ENCODE measurements around the gene C3orf49.

Gene C3orf49

GRCh38 chr3:63892773-63893352 is 73.8 kb downstream of the C3orf49 start:
- TF ChIP-seq CTCF (IDR thresholded peaks at IDR 0.05; ENCODE audit: unreplicated experiment in 3 of 3): no peak
- peaks cover 23% of the 10 kb centered on the region for H3K4me1 Mint-ChIP-seq
- H3K9me3 Mint-ChIP-seq: no peaks in the 10 kb centered on the region
- H3K27ac Mint-ChIP-seq: no peak overlapping the region
- H3K36me3 Mint-ChIP-seq (ENCODE audit: low read depth): peaks cover 8% of the 10 kb centered on the region
- H3K27me3 Mint-ChIP-seq (ENCODE audit: low read depth): no peaks in the 10 kb centered on the region
- no peak overlapping the region for H3K4me3 Mint-ChIP-seq

GRCh38 chr3:63895422-63896189 is 76.5 kb downstream of the C3orf49 start:
- Mint-ChIP-seq H3K4me1 (peaks cover 23% of the 10 kb centered on the region), H3K36me3 (ENCODE audit: low read depth) (peaks cover 22% of the 10 kb centered on the region), H3K27me3 (ENCODE audit: low read depth) (no peaks in the 10 kb centered on the region), H3K27ac (peak overlapping the region in 1 of 3 experiments; percentile 14), H3K9me3 (no peaks in the 10 kb centered on the region), H3K4me3 (no peak overlapping the region)
- no peak for TF ChIP-seq CTCF (IDR thresholded peaks at IDR 0.05; ENCODE audit: unreplicated experiment in 3 of 3)

- Mint-ChIP-seq H3K27ac (peak overlapping the region in 2 of 3 experiments; percentile 7 to 11), H3K36me3 (ENCODE audit: low read depth) (peaks cover 27% of the 10 kb centered on the region), H3K27me3 (ENCODE audit: low read depth) (no peaks in the 10 kb centered on the region), H3K9me3 (no peaks in the 10 kb centered on the region), H3K4me3 (no peak overlapping the region), H3K4me1 (peaks cover 23% of the 10 kb centered on the region)
- no peak for TF ChIP-seq CTCF (IDR thresholded peaks at IDR 0.05; ENCODE audit: unreplicated experiment in 3 of 3)
Observed at GRCh38 chr3:63896332-63897030, 77.4 kb downstream of the C3orf49 start.

Measured in nephron (organoid).